H9 (cell line): ENCODE data around the gene EXOSC2. TPM values are rescaled to one million over a fixed set of nuclear protein-coding genes. Genes with fewer than 3 reads are reported as not detected.

Source experiments
- DNase-seq: peaks from one replicate; pipeline ENCODE4 v3.0.0-alpha.2; 2017
- H2AFZ ChIP-seq: one replicate; pipeline ENCODE4 v1.6.1; 2013; ENCODE audit warnings: mild to moderate bottlenecking, low read length, control low read depth, moderate library complexity
- H2AK5ac ChIP-seq: 2 replicates; pipeline ENCODE4 v1.6.1; 2013; ENCODE audit warnings: low read length, control low read depth, mixed read lengths; ENCODE audit not compliant: insufficient read length
- H2BK120ac ChIP-seq: one replicate; pipeline ENCODE4 v1.6.1; 2013; ENCODE audit warnings: low read depth, mild to moderate bottlenecking, low read length, control low read depth, inconsistent platforms; ENCODE audit not compliant: poor library complexity, severe bottlenecking
- H2BK12ac ChIP-seq: 2 replicates; pipeline ENCODE4 v1.6.1; 2013; ENCODE audit warnings: low read length, control low read depth, mixed read lengths, low read depth; ENCODE audit not compliant: insufficient read length
- H2BK15ac ChIP-seq: 2 replicates; pipeline ENCODE4 v1.6.1; 2013; ENCODE audit warnings: low read depth, low read length, control low read depth
- H2BK20ac ChIP-seq: one replicate; pipeline ENCODE4 v1.6.1; 2013; ENCODE audit warnings: low read depth, mild to moderate bottlenecking, low read length, control low read depth, inconsistent platforms; ENCODE audit not compliant: poor library complexity, severe bottlenecking
- H2BK5ac ChIP-seq: 2 replicates; pipeline ENCODE4 v1.6.1; 2013; ENCODE audit warnings: low read length, control low read depth, mixed read lengths; ENCODE audit not compliant: insufficient read length
- H3K14ac ChIP-seq: 2 replicates; pipeline ENCODE4 v1.6.1; 2013; ENCODE audit warnings: low read length, control low read depth; ENCODE audit not compliant: insufficient read depth
- H3K18ac ChIP-seq: 2 replicates; pipeline ENCODE4 v1.6.1; 2013; ENCODE audit warnings: low read depth, mild to moderate bottlenecking, mixed read lengths, low read length, control low read depth; ENCODE audit not compliant: insufficient read length
- H3K23ac ChIP-seq: 2 replicates; pipeline ENCODE4 v1.6.1; 2013; ENCODE audit warnings: low read length, control low read depth, mixed read lengths, low read depth; ENCODE audit not compliant: insufficient read length
- H3K23me2 ChIP-seq: 2 replicates; pipeline ENCODE4 v1.6.1; 2013; ENCODE audit warnings: low read depth, mild to moderate bottlenecking, mixed read lengths, low read length, control low read depth; ENCODE audit not compliant: insufficient read length, poor library complexity, severe bottlenecking
- H3K27ac ChIP-seq: 2 replicates; pipeline ENCODE4 v1.5.1; 2013; ENCODE audit warnings: low read length, control low read depth, mixed read lengths, low read depth; ENCODE audit not compliant: insufficient read length
- H3K27me3 ChIP-seq: 2 replicates; pipeline ENCODE4 v1.6.1; 2013; ENCODE audit warnings: low read length, control low read depth, inconsistent platforms; ENCODE audit not compliant: insufficient read depth
- H3K4ac ChIP-seq: 2 replicates; pipeline ENCODE4 v1.6.1; 2013; ENCODE audit warnings: low read depth, mild to moderate bottlenecking, control low read depth, inconsistent platforms, low read length, moderate library complexity
- H3K4me1 ChIP-seq: 2 replicates; pipeline ENCODE4 v1.6.1; 2013; ENCODE audit warnings: low read length, control low read depth, inconsistent platforms; ENCODE audit not compliant: insufficient read depth
- H3K4me2 ChIP-seq: 2 replicates; pipeline ENCODE4 v1.6.1; 2013; ENCODE audit warnings: low read length, control low read depth, mixed read lengths; ENCODE audit not compliant: insufficient read length, insufficient read depth
- H3K56ac ChIP-seq: 2 replicates; pipeline ENCODE4 v1.6.1; 2013; ENCODE audit warnings: low read depth, mild to moderate bottlenecking, mixed read lengths, low read length, control low read depth; ENCODE audit not compliant: insufficient read length
- H3K79me1 ChIP-seq: 2 replicates; pipeline ENCODE4 v1.6.1; 2013; ENCODE audit warnings: low read depth, mild to moderate bottlenecking, moderate library complexity, low read length, control low read depth, inconsistent platforms; ENCODE audit not compliant: insufficient read depth, poor library complexity, severe bottlenecking
- H3K79me2 ChIP-seq: 2 replicates; pipeline ENCODE4 v1.6.1; 2013; ENCODE audit warnings: low read length, control low read depth, inconsistent platforms; ENCODE audit not compliant: insufficient read depth
- H3K9ac ChIP-seq: 2 replicates; pipeline ENCODE4 v1.6.1; 2013; ENCODE audit warnings: low read length, control low read depth, mixed read lengths; ENCODE audit not compliant: insufficient read length; ENCODE audit errors: extremely low read depth
- H3K9me3 ChIP-seq: one replicate; pipeline ENCODE4 v1.6.1; 2013; ENCODE audit warnings: low read depth, low read length, inconsistent platforms; ENCODE audit not compliant: control insufficient read depth
- H3T11ph ChIP-seq: one replicate; pipeline ENCODE4 v1.6.1; 2013; ENCODE audit warnings: mild to moderate bottlenecking, low read length, control low read depth, inconsistent platforms
- H4K20me1 ChIP-seq: one replicate; pipeline ENCODE4 v1.6.1; 2013; ENCODE audit not compliant: control insufficient read depth, insufficient read length, insufficient read depth
- H4K5ac ChIP-seq: 2 replicates; pipeline ENCODE4 v1.6.1; 2013; ENCODE audit warnings: low read depth, mild to moderate bottlenecking, mixed read lengths, low read length, control low read depth; ENCODE audit not compliant: insufficient read length
- H4K8ac ChIP-seq: replicated peaks from 2 replicates; pipeline ENCODE4 v1.6.1; 2013; ENCODE audit warnings: low read length, control low read depth, mixed read lengths, low read depth; ENCODE audit not compliant: insufficient read length
- H4K91ac ChIP-seq: 2 replicates; pipeline ENCODE4 v1.6.1; 2013; ENCODE audit warnings: low read depth, mild to moderate bottlenecking, moderate library complexity, mixed read lengths, low read length, control low read depth; ENCODE audit not compliant: insufficient read length
- H3K27ac Mint-ChIP-seq, 3 experiments: 2 replicates in 2 of 3; 3 replicates in 1 of 3; pipeline ENCODE4 v1.8.0; 2020 to 2021; ENCODE audit warnings: mixed read lengths in 3 of 3, mild to moderate bottlenecking in 1 of 3, moderate library complexity in 1 of 3
- H3K27me3 Mint-ChIP-seq: 2 replicates; pipeline ENCODE4 v1.8.0; 2021; ENCODE audit warnings: low read depth, mild to moderate bottlenecking, moderate library complexity, mixed read lengths
- H3K36me3 Mint-ChIP-seq, 3 experiments: 2 replicates in 2 of 3; 3 replicates in 1 of 3; pipeline ENCODE4 v1.8.0; 2020 to 2021; ENCODE audit warnings: low read depth in 3 of 3, mixed read lengths in 3 of 3; ENCODE audit not compliant: insufficient read depth in 1 of 3
- H3K4me1 Mint-ChIP-seq, 2 experiments: 2 replicates each; pipeline ENCODE4 v1.8.0; 2020; ENCODE audit warnings: mixed read lengths in 2 of 2
- H3K4me3 Mint-ChIP-seq, 2 experiments: 2 replicates in 1 of 2; 3 replicates in 1 of 2; pipeline ENCODE4 v1.8.0; 2020 to 2021; ENCODE audit warnings: mild to moderate bottlenecking in 2 of 2, mixed read lengths in 2 of 2, moderate library complexity in 1 of 2
- H3K9me3 Mint-ChIP-seq, 2 experiments: 2 replicates in 1 of 2; 3 replicates in 1 of 2; pipeline ENCODE4 v1.8.0; 2020; ENCODE audit warnings: mild to moderate bottlenecking in 2 of 2, mixed read lengths in 2 of 2, moderate library complexity in 1 of 2
- WGBS: extraction: QIAGEN DNeasy Blood & Tissue Kit; methylation state at CpG from one replicate; pipeline ENCODE4 v1.1.7; 2013; ENCODE audit warnings: missing lambda C conversion rate, low lambda C conversion rate, mixed read lengths; ENCODE audit not compliant: insufficient read length; ENCODE audit errors: extremely low coverage; 5-methylcytosine and 5-hydroxymethylcytosine counted together
- total RNA-seq: library from RNA; stranded (reverse); gene quantifications from 2 replicates; pipeline ENCODE4 v1.2.1, GENCODE V29; 2021
- TF ChIP-seq, protein P1 (sequence below): fragments of 200-600 bp; sonication (generic); conservative IDR thresholded peaks from 3 replicates; pipeline ENCODE4 v1.8.0; 2021; ENCODE audit warnings: antibody characterized with exemption, mild to moderate bottlenecking

The EXOSC2 gene
- total RNA-seq, 1 experiment from 2014 or later = 94.5 TPM

DNA sequence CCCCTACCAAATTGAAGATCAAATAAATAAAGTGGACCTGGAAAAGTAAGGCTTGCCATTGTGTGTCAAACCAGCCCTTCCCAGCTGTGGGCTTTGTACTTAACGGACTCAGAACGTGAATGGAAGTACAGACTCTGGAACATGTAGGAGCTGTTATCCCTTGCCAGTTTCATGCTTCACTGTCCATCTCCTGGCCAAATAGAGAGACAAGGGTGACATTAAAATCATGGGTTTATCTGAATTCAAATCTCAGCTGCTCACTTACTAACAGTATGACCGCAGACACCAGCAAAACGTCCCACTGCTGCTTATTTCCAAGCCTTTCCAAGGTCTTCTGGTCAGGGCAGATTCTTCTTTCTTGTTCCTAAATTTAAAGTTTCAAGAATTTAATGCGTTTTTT lies 52.2 kb downstream of the EXOSC2 start:
- H3K9me3 Mint-ChIP-seq = no peaks in the 10 kb centered on the region; a peak in 1 of 5 replicates
- H3K4me1 Mint-ChIP-seq = peaks cover 15 to 19% of the 10 kb centered on the region in 2 experiments
- Histone ChIP-seq H3K14ac (no peak overlapping the region), H2BK120ac (no peak overlapping the region), H3K56ac (no peak overlapping the region), H3K23me2 (no peaks in the 10 kb centered on the region), H3K9ac (no peak overlapping the region), H3K4me2 (no peak overlapping the region), H3K4ac (no peak overlapping the region), H2BK12ac (no peak overlapping the region), H2BK15ac (no peak overlapping the region), H2BK5ac (no peak overlapping the region), H3K27ac (no peak overlapping the region), H4K8ac (no peak overlapping the region), H3K79me2 (peaks cover 2% of the 10 kb centered on the region; the same call in 1 of the 2 replicates), H3K23ac (no peak overlapping the region), H3K27me3 (no peaks in the 10 kb centered on the region), H3K4me1 (0 out of 2 replicates have a peak, but pooled peaks cover 2% of the 10 kb centered on the region), H2AK5ac (no peak overlapping the region), H3K9me3 (no peaks in the 10 kb centered on the region), H4K5ac (no peak overlapping the region), H2BK20ac (no peak overlapping the region), H4K91ac (no peak overlapping the region), H3T11ph (no peak overlapping the region), H3K79me1 (no peaks in the 10 kb centered on the region), H3K18ac (no peak overlapping the region), H4K20me1 (no peaks in the 10 kb centered on the region), H2AFZ (no peak overlapping the region)
- WGBS = no CpG with 5 or more reads among the region's 5 CpGs
- no peak for DNase-seq
- TF ChIP-seq, protein P1, sequence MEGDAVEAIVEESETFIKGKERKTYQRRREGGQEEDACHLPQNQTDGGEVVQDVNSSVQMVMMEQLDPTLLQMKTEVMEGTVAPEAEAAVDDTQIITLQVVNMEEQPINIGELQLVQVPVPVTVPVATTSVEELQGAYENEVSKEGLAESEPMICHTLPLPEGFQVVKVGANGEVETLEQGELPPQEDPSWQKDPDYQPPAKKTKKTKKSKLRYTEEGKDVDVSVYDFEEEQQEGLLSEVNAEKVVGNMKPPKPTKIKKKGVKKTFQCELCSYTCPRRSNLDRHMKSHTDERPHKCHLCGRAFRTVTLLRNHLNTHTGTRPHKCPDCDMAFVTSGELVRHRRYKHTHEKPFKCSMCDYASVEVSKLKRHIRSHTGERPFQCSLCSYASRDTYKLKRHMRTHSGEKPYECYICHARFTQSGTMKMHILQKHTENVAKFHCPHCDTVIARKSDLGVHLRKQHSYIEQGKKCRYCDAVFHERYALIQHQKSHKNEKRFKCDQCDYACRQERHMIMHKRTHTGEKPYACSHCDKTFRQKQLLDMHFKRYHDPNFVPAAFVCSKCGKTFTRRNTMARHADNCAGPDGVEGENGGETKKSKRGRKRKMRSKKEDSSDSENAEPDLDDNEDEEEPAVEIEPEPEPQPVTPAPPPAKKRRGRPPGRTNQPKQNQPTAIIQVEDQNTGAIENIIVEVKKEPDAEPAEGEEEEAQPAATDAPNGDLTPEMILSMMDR = no peak
- H3K27me3 Mint-ChIP-seq = no peaks in the 10 kb centered on the region
- H3K36me3 Mint-ChIP-seq = peaks cover 0 to 4% (median under 1%) of the 10 kb centered on the region in 3 experiments; a peak in 2 of 7 replicates
- no peak overlapping the region for H3K4me3 Mint-ChIP-seq
- H3K27ac Mint-ChIP-seq = peak overlapping the region; percentile 34 to 84 (median 60); a peak in 5 of 7 replicates
